Lung (tissue), 12 donors: ENCODE results near the gene TSPAN17. TPM values are rescaled to one million over a fixed set of nuclear protein-coding genes. Genes with fewer than 3 reads are reported as not detected.

Experiments used
- ATAC-seq: fragments of 200-7000 bp; cut with Tn5 transposase; one replicate; pipeline ENCODE4 v1.9.1; 2020; ENCODE audit warnings: moderate number of reproducible peaks; ENCODE audit not compliant: insufficient read depth, low FRiP score
- DNase-seq, 3 donors: peaks; one replicate each; pipeline ENCODE4 v3.0.0-alpha.2; 2013 to 2017
- H3K27ac ChIP-seq, 2 donors: one replicate each; pipeline ENCODE4 v1.5.1; 2013; ENCODE audit warnings: mild to moderate bottlenecking in 2 of 2, moderate library complexity in 2 of 2, control low read depth in 1 of 2, inconsistent platforms in 1 of 2, low read depth in 1 of 2, low read length in 1 of 2
- H3K27me3 ChIP-seq, 3 donors: one replicate each; pipeline ENCODE4 v1.5.1; 2013; ENCODE audit warnings: low read length in 2 of 3; ENCODE audit not compliant: control insufficient read depth in 3 of 3, insufficient read depth in 3 of 3
- H3K36me3 ChIP-seq, 4 donors: one replicate each; pipeline ENCODE4 v1.5.1; 2013; ENCODE audit warnings: low read length in 4 of 4, mild to moderate bottlenecking in 1 of 4, moderate library complexity in 1 of 4; ENCODE audit not compliant: control insufficient read depth in 4 of 4, insufficient read depth in 4 of 4
- H3K4me1 ChIP-seq, 5 donors: one replicate each; pipeline ENCODE4 v1.5.1; 2013; ENCODE audit warnings: low read length in 5 of 5, mild to moderate bottlenecking in 2 of 5, moderate library complexity in 1 of 5; ENCODE audit not compliant: control insufficient read depth in 5 of 5, insufficient read depth in 5 of 5
- H3K4me3 ChIP-seq: one replicate; pipeline ENCODE4 v1.5.1; 2013; ENCODE audit warnings: mild to moderate bottlenecking, control low read depth, moderate library complexity
- H3K9ac ChIP-seq, 2 donors: one replicate each; pipeline ENCODE4 v1.5.1; 2013; ENCODE audit warnings: low read length in 2 of 2, control low read depth in 1 of 2; ENCODE audit not compliant: insufficient read depth in 1 of 2
- H3K9me3 ChIP-seq, 4 donors: one replicate each; pipeline ENCODE4 v1.5.1; 2013; ENCODE audit warnings: low read length in 3 of 4, mild to moderate bottlenecking in 1 of 4, moderate library complexity in 1 of 4; ENCODE audit not compliant: control insufficient read depth in 4 of 4, insufficient read depth in 3 of 4
- CTCF ChIP-seq: IDR thresholded peaks from 2 replicates; pipeline ENCODE4 v1.5.1; 2012; ENCODE audit warnings: mild to moderate bottlenecking; ENCODE audit errors: control extremely low read depth, extremely low read depth
- WGBS, 2 donors: extraction: QIAGEN DNeasy Blood & Tissue Kit; methylation state at CpG; one replicate each; pipeline ENCODE4 v1.1.7; 2013; 5-methylcytosine and 5-hydroxymethylcytosine counted together
- polyA plus RNA-seq, 2 donors: library from polyadenylated mRNA; stranded (reverse); fragments of 200-250 nt; gene quantifications; one replicate each; pipeline ENCODE4 v1.2.1, GENCODE V29; 2013
- total RNA-seq, 2 donors: library from RNA; depleted of rRNA in 1 of 2; stranded (reverse); fragments of >200 nt in 1 of 2; gene quantifications; one replicate each; pipeline ENCODE4 v1.2.1, GENCODE V29; 2014 to 2021
- donor health status: control.
- donor health status: control.
- donor health status: Bipolar disorder and iron deficiency.
- donor health status: healthy.
- donor health status: DM: yes; HTN: yes; CAD: no.

TSPAN17 gene
- total and polyA plus RNA-seq, 4 donors = 14.8 to 37.4 (median 27.8) TPM

GRCh38 chr5:176671399-176671798, 24.1 kb downstream of the TSPAN17 start:
- no peak for TF ChIP-seq CTCF
- no peak overlapping the region for H3K4me3 ChIP-seq
- no peaks in the 10 kb centered on the region for H3K9me3 ChIP-seq
- DNase-seq = no peak
- H3K27me3 ChIP-seq = peaks cover 0 to 9% (median 0%) of the 10 kb centered on the region in 3 donors
- WGBS, 2 donors = 55 to 69% methylated on average over 4 of the region's 4 CpGs
- no peaks in the 10 kb centered on the region for H3K4me1 ChIP-seq
- H3K9ac ChIP-seq = no peak overlapping the region
- ATAC-seq = no peak
- H3K27ac ChIP-seq = no peak overlapping the region
- H3K36me3 ChIP-seq = no peaks in the 10 kb centered on the region

GRCh38 chr5:176671890-176672747, 24.8 kb downstream of the TSPAN17 start:
- WGBS, 2 donors = 54 to 62% methylated on average over 18 of the region's 18 CpGs

GRCh38 chr5:176673651-176674583, 26.6 kb downstream of the TSPAN17 start:
- H3K4me1 ChIP-seq = peaks cover 0 to 19% (median 0%) of the 10 kb centered on the region in 5 donors
- H3K36me3 ChIP-seq = no peaks in the 10 kb centered on the region
- 81 to 86% methylated on average over 18 of the region's 18 CpGs for WGBS, 2 donors
- no peaks in the 10 kb centered on the region for H3K9me3 ChIP-seq
- no peak overlapping the region for H3K4me3 ChIP-seq
- no peak overlapping the region for H3K27ac ChIP-seq
- DNase-seq (no peak), ATAC-seq (no peak)
- TF ChIP-seq CTCF = no peak
- H3K27me3 ChIP-seq = peaks cover 0 to 9% (median 0%) of the 10 kb centered on the region in 3 donors
- no peak overlapping the region for H3K9ac ChIP-seq

More at GRCh38 chr5:176671890-176672747, 24.8 kb downstream of the TSPAN17 start:
- peaks cover 0 to 9% (median 0%) of the 10 kb centered on the region in 3 donors for H3K27me3 ChIP-seq
- H3K4me1 ChIP-seq = peaks cover 0 to 2% (median 0%) of the 10 kb centered on the region in 5 donors
- no peak overlapping the region for H3K9ac ChIP-seq
- H3K9me3 ChIP-seq = no peaks in the 10 kb centered on the region
- H3K27ac ChIP-seq = no peak overlapping the region
- no peak overlapping the region for H3K4me3 ChIP-seq
- ATAC-seq = no peak
- DNase-seq = no peak
- no peak for TF ChIP-seq CTCF
- no peaks in the 10 kb centered on the region for H3K36me3 ChIP-seq
